ENCODE measurements around the gene LRRC3C. TPM values are rescaled to one million over a fixed set of nuclear protein-coding genes. Genes with fewer than 3 reads are reported as not detected.

LRRC3C gene
- total and polyA plus RNA-seq, 9 donors = 0.12 to 0.27 TPM; not detected in 7

- no peak overlapping the region for H3K27ac ChIP-seq
- 71 to 83% (median 82%) methylated on average over 7 of the region's 7 CpGs for WGBS, 3 donors
- H3K4me3 ChIP-seq = no peak overlapping the region
- DNase-seq = no peak
- no peaks in the 10 kb centered on the region for H3K27me3 ChIP-seq
- intact Hi-C loops (cut with DNase I) = loop anchor here in 1 of 4 donors (10.0 kb wide), 1 partner anchor 48 kb away; the partner anchor contains the start of gene GSDMA
- no peak for TF ChIP-seq POLR2A (IDR thresholded peaks at IDR 0.05)
- TF ChIP-seq EP300 (IDR thresholded peaks at IDR 0.05) = no peak
- TF ChIP-seq CTCF (IDR thresholded peaks at IDR 0.05) = no peak
- H3K9me3 ChIP-seq = no peaks in the 10 kb centered on the region
- no peaks in the 10 kb centered on the region for H3K36me3 ChIP-seq
- H3K4me1 ChIP-seq (ENCODE audit: insufficient read depth) = no peaks in the 10 kb centered on the region
These were observed 10.6 kb upstream of the LRRC3C start for GRCh38 chr17:39916918-39917317.

- no peak for DNase-seq
- Histone ChIP-seq H3K36me3 (no peaks in the 10 kb centered on the region), H3K27ac (no peak overlapping the region), H3K27me3 (no peaks in the 10 kb centered on the region), H3K4me1 (ENCODE audit: insufficient read depth) (no peaks in the 10 kb centered on the region), H3K4me3 (no peak overlapping the region), H3K9me3 (no peaks in the 10 kb centered on the region)
- WGBS, 3 donors = 93 to 96% (median 93%) methylated on average over 9 of the region's 9 CpGs
- TF ChIP-seq POLR2A (IDR thresholded peaks at IDR 0.05) = no peak
- no peak for TF ChIP-seq CTCF (IDR thresholded peaks at IDR 0.05)
- TF ChIP-seq EP300 (IDR thresholded peaks at IDR 0.05) = no peak
- intact Hi-C loops (cut with DNase I) = loop anchor here in 1 of 4 donors (10.0 kb wide), 1 partner anchor 46 kb away; the partner anchor contains the start of gene GSDMA
These were observed 8.3 kb upstream of the LRRC3C start for GRCh38 chr17:39919087-39919683.

- no peak for DNase-seq
- H3K27me3 ChIP-seq = no peaks in the 10 kb centered on the region
- WGBS, 3 donors = 71 to 78% (median 74%) methylated on average over 19 of the region's 19 CpGs
- no peak overlapping the region for H3K27ac ChIP-seq
- intact Hi-C loops (cut with DNase I) = no loop called here
- no peak overlapping the region for H3K4me3 ChIP-seq
- no peaks in the 10 kb centered on the region for H3K9me3 ChIP-seq
- no peak for TF ChIP-seq POLR2A (IDR thresholded peaks at IDR 0.05)
- no peak for TF ChIP-seq CTCF (IDR thresholded peaks at IDR 0.05)
- TF ChIP-seq EP300 (IDR thresholded peaks at IDR 0.05) = no peak
- no peaks in the 10 kb centered on the region for H3K36me3 ChIP-seq
- no peaks in the 10 kb centered on the region for H3K4me1 ChIP-seq (ENCODE audit: insufficient read depth)
These were observed 7.0 kb upstream of the LRRC3C start for GRCh38 chr17:39920218-39921210.

- WGBS, 3 donors = 80 to 89% (median 82%) methylated on average over 5 of the region's 5 CpGs
- Histone ChIP-seq H3K27ac (no peak overlapping the region), H3K4me1 (ENCODE audit: insufficient read depth) (peaks cover under 1% of the 10 kb centered on the region), H3K9me3 (no peaks in the 10 kb centered on the region), H3K36me3 (no peaks in the 10 kb centered on the region), H3K4me3 (no peak overlapping the region), H3K27me3 (no peaks in the 10 kb centered on the region)
- TF ChIP-seq CTCF (IDR thresholded peaks at IDR 0.05) (no peak), POLR2A (IDR thresholded peaks at IDR 0.05) (no peak), EP300 (IDR thresholded peaks at IDR 0.05) (no peak)
- no peak for DNase-seq
- intact Hi-C loops (cut with DNase I) = no loop called here
These were observed 6.2 kb upstream of the LRRC3C start for GRCh38 chr17:39921323-39921722.
